Liver (tissue), 9 donors: ENCODE measurements around the gene JADE3. TPM values are rescaled to one million over a fixed set of nuclear protein-coding genes. Genes with fewer than 3 reads are reported as not detected.

Source experiments
- DNase-seq: peaks from one replicate; pipeline ENCODE4 v3.0.0-alpha.2; 2017; ENCODE audit warnings: low spot score
- H3K27ac ChIP-seq, 2 donors: one replicate each; pipeline ENCODE4 v1.7.0; 2013; ENCODE audit warnings: inconsistent platforms in 2 of 2, low read length in 2 of 2, control low read depth in 1 of 2, low read depth in 1 of 2, mild to moderate bottlenecking in 1 of 2
- H3K27me3 ChIP-seq, 4 donors: one replicate each; pipeline versions ENCODE4 v1.6.1 to v1.7.0; 2013; ENCODE audit warnings: low read length in 3 of 4, inconsistent platforms in 1 of 4, mild to moderate bottlenecking in 1 of 4, moderate library complexity in 1 of 4; ENCODE audit not compliant: control insufficient read depth in 4 of 4, insufficient read depth in 4 of 4
- H3K36me3 ChIP-seq, 4 donors: one replicate each; pipeline versions ENCODE4 v1.6.1 to v1.7.0; 2013; ENCODE audit warnings: low read length in 3 of 4, mild to moderate bottlenecking in 3 of 4, low read depth in 1 of 4, moderate library complexity in 1 of 4; ENCODE audit not compliant: control insufficient read depth in 4 of 4, insufficient read depth in 3 of 4
- H3K4me1 ChIP-seq, 4 donors: one replicate each; pipeline versions ENCODE4 v1.6.1 to v1.7.0; 2013; ENCODE audit warnings: low read length in 3 of 4, mild to moderate bottlenecking in 3 of 4, moderate library complexity in 1 of 4; ENCODE audit not compliant: control insufficient read depth in 4 of 4, insufficient read depth in 4 of 4
- H3K4me3 ChIP-seq, 3 donors: one replicate each; pipeline versions ENCODE4 v1.6.1 to v1.7.0; 2013; ENCODE audit warnings: low read length in 3 of 3, control low read depth in 1 of 3, low read depth in 1 of 3, mild to moderate bottlenecking in 1 of 3
- H3K9ac ChIP-seq, 2 donors: one replicate each; pipeline ENCODE4 v1.7.0; 2013; ENCODE audit warnings: low read length in 2 of 2, mild to moderate bottlenecking in 2 of 2, moderate library complexity in 2 of 2, control low read depth in 1 of 2, low read depth in 1 of 2
- H3K9me3 ChIP-seq, 4 donors: one replicate each; pipeline versions ENCODE4 v1.6.1 to v1.7.0; 2013; ENCODE audit warnings: low read length in 3 of 4; ENCODE audit not compliant: control insufficient read depth in 4 of 4
- EGR1 ChIP-seq, 2 donors: IDR thresholded peaks; 2 replicates each; pipeline ENCODE4 v1.6.1; 2016 to 2018; ENCODE audit warnings: antibody characterized with exemption in 2 of 2, low read depth in 2 of 2
- FOXA1 ChIP-seq: IDR thresholded peaks from 2 replicates; pipeline ENCODE4 v1.6.1; 2016; ENCODE audit warnings: antibody characterized with exemption
- FOXA2 ChIP-seq: IDR thresholded peaks from 2 replicates; pipeline ENCODE4 v1.6.1; 2016; ENCODE audit warnings: antibody characterized with exemption
- GABPA ChIP-seq, 2 donors: IDR thresholded peaks in 1 of 2; conservative IDR thresholded peaks in 1 of 2; 2 replicates each; pipeline ENCODE4 v1.6.1; 2016; ENCODE audit warnings: antibody characterized with exemption in 2 of 2, mild to moderate bottlenecking in 1 of 2, moderate library complexity in 1 of 2
- HNF4A ChIP-seq, 2 donors: conservative IDR thresholded peaks; 2 replicates each; pipeline ENCODE4 v1.6.1; 2016; ENCODE audit warnings: antibody characterized with exemption in 2 of 2, mild to moderate bottlenecking in 2 of 2
- HNF4G ChIP-seq: IDR thresholded peaks from 2 replicates; pipeline ENCODE4 v1.6.1; 2016; ENCODE audit warnings: antibody characterized with exemption
- MAX ChIP-seq: IDR thresholded peaks from 2 replicates; pipeline ENCODE4 v1.6.1; 2016; ENCODE audit warnings: antibody characterized with exemption
- RAD21 ChIP-seq, 2 donors: IDR thresholded peaks; 2 replicates each; pipeline ENCODE4 v1.6.1; 2016; ENCODE audit warnings: antibody characterized with exemption in 2 of 2, mild to moderate bottlenecking in 2 of 2
- REST ChIP-seq: IDR thresholded peaks from 2 replicates; pipeline ENCODE4 v1.6.1; 2016; ENCODE audit warnings: antibody characterized with exemption, mild to moderate bottlenecking
- RXRA ChIP-seq, 2 donors: IDR thresholded peaks; 2 replicates each; pipeline ENCODE4 v1.6.1; 2017 to 2018; ENCODE audit warnings: antibody characterized with exemption in 2 of 2, mild to moderate bottlenecking in 1 of 2
- SP1 ChIP-seq: IDR thresholded peaks from 2 replicates; pipeline ENCODE4 v1.6.1; 2018; ENCODE audit warnings: antibody characterized with exemption, mild to moderate bottlenecking
- TAF1 ChIP-seq: conservative IDR thresholded peaks from 2 replicates; pipeline ENCODE4 v1.6.1; 2016; ENCODE audit warnings: antibody characterized with exemption, mild to moderate bottlenecking
- YY1 ChIP-seq: IDR thresholded peaks from 2 replicates; pipeline ENCODE4 v1.6.1; 2016; ENCODE audit warnings: antibody characterized with exemption, mild to moderate bottlenecking
- WGBS: extraction: QIAGEN DNeasy Blood & Tissue Kit; methylation state at CpG from one replicate; pipeline ENCODE4 v1.1.7; 2013; 5-methylcytosine and 5-hydroxymethylcytosine counted together
- polyA plus RNA-seq, 2 donors: library from polyadenylated mRNA; stranded (reverse) in 1 of 2; unstranded in 1 of 2; fragments of 200-250 nt in 1 of 2; fragments of >200 nt in 1 of 2; fragmentation: Nextera tagmentation in 1 of 2; extraction: Ambion mirVana in 1 of 2; gene quantifications; one replicate each; pipeline versions ENCODE4 v1.2.1 to v1.2.3, GENCODE V29; 2013 to 2015
- total RNA-seq, 2 donors: library from RNA; depleted of rRNA; stranded (reverse); fragments of >200 nt; gene quantifications; one replicate each; pipeline ENCODE4 v1.2.3, GENCODE V29; 2014
- TF ChIP-seq, protein P1 (sequence below): IDR thresholded peaks from 2 replicates; pipeline ENCODE4 v1.6.1; 2016; ENCODE audit warnings: antibody characterized with exemption
- TF ChIP-seq, protein P2 (sequence below): IDR thresholded peaks from 2 replicates; pipeline ENCODE4 v1.6.1; 2016; ENCODE audit warnings: antibody characterized with exemption
- donor health status: healthy.
- donor health status: healthy.
- donor health status: healthy.
- donor health status: healthy.
- donor health status: healthy.

Gene JADE3
- total and polyA plus RNA-seq, 4 donors: 2.6 to 9.0 (median 5.2) TPM

- H3K27me3 ChIP-seq: no peaks in the 10 kb centered on the region
- WGBS: 97% methylated on average over 4 of the region's 4 CpGs
- H3K4me1 ChIP-seq: no peaks in the 10 kb centered on the region
Observed at GRCh38 chrX:47012131-47012530, 99.9 kb downstream of the JADE3 start.

DNA sequence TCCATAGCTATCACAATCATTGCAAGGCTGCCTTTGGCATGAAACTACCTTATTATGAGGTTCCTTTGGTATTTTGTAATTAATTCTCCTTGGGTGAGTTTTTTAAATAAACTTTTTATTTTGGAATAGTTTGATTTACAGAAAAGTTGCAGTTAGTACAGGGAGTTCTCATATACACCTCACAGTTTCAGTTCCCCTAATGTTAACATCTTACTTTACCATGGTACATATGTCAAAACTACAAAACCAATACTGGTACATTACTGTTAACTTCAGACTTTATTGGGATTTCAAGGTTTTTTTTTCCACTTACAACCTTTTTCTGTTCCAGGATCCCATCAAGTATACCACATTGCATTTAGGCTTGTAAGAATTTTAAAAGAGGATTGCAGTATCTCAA is 114.0 kb downstream of the JADE3 start:
- H3K27me3 ChIP-seq: peaks cover 0 to 3% (median 0%) of the 10 kb centered on the region in 4 donors
- H3K27ac ChIP-seq: no peak overlapping the region
- no peaks in the 10 kb centered on the region for H3K9me3 ChIP-seq
- H3K9ac ChIP-seq: no peak overlapping the region
- TF ChIP-seq RXRA (IDR thresholded peaks at IDR 0.05): no peak
- no peak for TF ChIP-seq EGR1 (IDR thresholded peaks at IDR 0.05; ENCODE audit: low read depth in 2 of 2)
- TF ChIP-seq HNF4A (conservative IDR thresholded peaks at IDR 0.05): no peak
- TF ChIP-seq FOXA2: no peak
- TF ChIP-seq YY1: no peak
- TF ChIP-seq, protein P1, sequence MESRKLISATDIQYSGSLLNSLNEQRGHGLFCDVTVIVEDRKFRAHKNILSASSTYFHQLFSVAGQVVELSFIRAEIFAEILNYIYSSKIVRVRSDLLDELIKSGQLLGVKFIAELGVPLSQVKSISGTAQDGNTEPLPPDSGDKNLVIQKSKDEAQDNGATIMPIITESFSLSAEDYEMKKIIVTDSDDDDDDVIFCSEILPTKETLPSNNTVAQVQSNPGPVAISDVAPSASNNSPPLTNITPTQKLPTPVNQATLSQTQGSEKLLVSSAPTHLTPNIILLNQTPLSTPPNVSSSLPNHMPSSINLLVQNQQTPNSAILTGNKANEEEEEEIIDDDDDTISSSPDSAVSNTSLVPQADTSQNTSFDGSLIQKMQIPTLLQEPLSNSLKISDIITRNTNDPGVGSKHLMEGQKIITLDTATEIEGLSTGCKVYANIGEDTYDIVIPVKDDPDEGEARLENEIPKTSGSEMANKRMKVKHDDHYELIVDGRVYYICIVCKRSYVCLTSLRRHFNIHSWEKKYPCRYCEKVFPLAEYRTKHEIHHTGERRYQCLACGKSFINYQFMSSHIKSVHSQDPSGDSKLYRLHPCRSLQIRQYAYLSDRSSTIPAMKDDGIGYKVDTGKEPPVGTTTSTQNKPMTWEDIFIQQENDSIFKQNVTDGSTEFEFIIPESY: no peak
- TF ChIP-seq HNF4G: no peak
- no peak for TF ChIP-seq REST
- TF ChIP-seq TAF1: no peak
- TF ChIP-seq GABPA (IDR thresholded peaks at IDR 0.05 in 1 of 2, conservative IDR thresholded peaks at IDR 0.05 in 1 of 2): no peak
- TF ChIP-seq SP1: no peak
- H3K36me3 ChIP-seq: peaks cover 0 to 4% (median 0%) of the 10 kb centered on the region in 4 donors
- DNase-seq: no peak
- H3K4me1 ChIP-seq: no peaks in the 10 kb centered on the region
- H3K4me3 ChIP-seq: no peak overlapping the region

More at GRCh38 chrX:47012131-47012530, 99.9 kb downstream of the JADE3 start:
- no peaks in the 10 kb centered on the region for H3K36me3 ChIP-seq
- no peaks in the 10 kb centered on the region for H3K9me3 ChIP-seq
- no peak for DNase-seq
- no peak for TF ChIP-seq SP1
- TF ChIP-seq FOXA2: no peak
- no peak for TF ChIP-seq RAD21 (IDR thresholded peaks at IDR 0.05)
- TF ChIP-seq MAX: no peak
- TF ChIP-seq, protein P2, sequence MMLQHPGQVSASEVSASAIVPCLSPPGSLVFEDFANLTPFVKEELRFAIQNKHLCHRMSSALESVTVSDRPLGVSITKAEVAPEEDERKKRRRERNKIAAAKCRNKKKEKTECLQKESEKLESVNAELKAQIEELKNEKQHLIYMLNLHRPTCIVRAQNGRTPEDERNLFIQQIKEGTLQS: no peak
- TF ChIP-seq FOXA1: no peak
- TF ChIP-seq HNF4A (conservative IDR thresholded peaks at IDR 0.05): no peak
- H3K4me3 ChIP-seq: no peak overlapping the region
- H3K27ac ChIP-seq: no peak overlapping the region
- no peak overlapping the region for H3K9ac ChIP-seq
